HEK293 (cell line): ENCODE measurements around the gene RLN3.

Experiments
- CTCF ChIA-PET: fragments of 350-600 bp; formaldehyde crosslinking; extraction: SDS; loops from one replicate; lab custom pipeline; 2021; ENCODE audit warnings: antibody characterized with exemption; lab: Yijun Ruan, JAX
- POLR2A ChIA-PET: fragments of 300-600 bp; formaldehyde crosslinking; extraction: SDS; loops from one replicate; lab custom pipeline; 2020; ENCODE audit warnings: antibody characterized with exemption, inconsistent platforms; lab: Yijun Ruan, JAX
- H3K27ac ChIP-seq: fragments of 200-500 bp; sonication (Bioruptor generic); 2 replicates; pipeline ENCODE4 v1.5.1; 2014; ENCODE audit warnings: low read depth, low read length, control low read depth, inconsistent platforms; ENCODE audit errors: extremely low read depth
- H3K36me3 ChIP-seq, 2 experiments: fragments of 200-500 bp in 1 of 2; sonication (Bioruptor generic) in 1 of 2; 1 replicate in 1 of 2; 2 replicates in 1 of 2; pipeline ENCODE4 v1.5.1; 2014 to 2017; ENCODE audit warnings: inconsistent platforms in 2 of 2, low read length in 2 of 2; ENCODE audit not compliant: control insufficient read depth in 2 of 2, insufficient read depth in 1 of 2
- H3K4me1 ChIP-seq: fragments of 200-500 bp; sonication (Bioruptor generic); 2 replicates; pipeline ENCODE4 v1.5.1; 2014; ENCODE audit warnings: mild to moderate bottlenecking, low read length, inconsistent platforms; ENCODE audit not compliant: control insufficient read depth, insufficient read depth
- H3K4me3 ChIP-seq: 2 replicates; pipeline ENCODE4 v1.5.1; 2011; ENCODE audit warnings: low read depth, mild to moderate bottlenecking, control low read depth, low read length, moderate library complexity
- H3K9me3 ChIP-seq: fragments of 200-500 bp; sonication (Bioruptor generic); 2 replicates; pipeline ENCODE4 v1.5.1; 2014; ENCODE audit warnings: low read depth, low read length, inconsistent platforms; ENCODE audit not compliant: control insufficient read depth, insufficient read depth
- EGR2 ChIP-seq: fragments of 450-650 bp; formaldehyde crosslinking; IDR thresholded peaks from 2 replicates; pipeline ENCODE4 v1.5.1; 2016; ENCODE audit warnings: low read depth, missing biosample characterization, missing genetic modification characterization
- OSR2 ChIP-seq: fragments of 450-650 bp; formaldehyde crosslinking; IDR thresholded peaks from 2 replicates; pipeline ENCODE4 v1.5.1; 2016; ENCODE audit warnings: missing biosample characterization, missing genetic modification characterization
- OVOL3 ChIP-seq: fragments of 450-650 bp; formaldehyde crosslinking; IDR thresholded peaks from 2 replicates; pipeline ENCODE4 v1.5.1; 2016; ENCODE audit warnings: missing biosample characterization, missing genetic modification characterization
- REST ChIP-seq: fragments of 450-650 bp; formaldehyde crosslinking; IDR thresholded peaks from 2 replicates; pipeline ENCODE4 v1.5.1; 2016; ENCODE audit warnings: missing biosample characterization, missing genetic modification characterization
- SCRT2 ChIP-seq: fragments of 450-650 bp; formaldehyde crosslinking; IDR thresholded peaks from 2 replicates; pipeline ENCODE4 v1.5.1; 2016; ENCODE audit warnings: missing biosample characterization, missing genetic modification characterization
- ZFP41 ChIP-seq: fragments of 450-650 bp; formaldehyde crosslinking; IDR thresholded peaks from 2 replicates; pipeline ENCODE4 v1.5.1; 2016; ENCODE audit warnings: missing biosample characterization, missing genetic modification characterization, borderline replicate concordance
- ZNF140 ChIP-seq: fragments of 450-650 bp; formaldehyde crosslinking; IDR thresholded peaks from 2 replicates; pipeline ENCODE4 v1.5.1; 2016; ENCODE audit warnings: missing biosample characterization, missing genetic modification characterization
- ZNF175 ChIP-seq: fragments of 450-650 bp; formaldehyde crosslinking; IDR thresholded peaks from 2 replicates; pipeline ENCODE4 v1.5.1; 2016; ENCODE audit warnings: missing biosample characterization, missing genetic modification characterization
- ZNF2 ChIP-seq: fragments of 450-650 bp; formaldehyde crosslinking; IDR thresholded peaks from 2 replicates; pipeline ENCODE4 v1.5.1; 2016; ENCODE audit warnings: missing biosample characterization, missing genetic modification characterization
- ZNF23 ChIP-seq: fragments of 450-650 bp; formaldehyde crosslinking; IDR thresholded peaks from 2 replicates; pipeline ENCODE4 v1.5.1; 2016; ENCODE audit warnings: missing biosample characterization, missing genetic modification characterization, borderline replicate concordance
- ZNF280D ChIP-seq: fragments of 450-650 bp; formaldehyde crosslinking; IDR thresholded peaks from 2 replicates; pipeline ENCODE4 v1.5.1; 2016; ENCODE audit warnings: missing biosample characterization, missing genetic modification characterization
- ZNF302 ChIP-seq: fragments of 450-650 bp; formaldehyde crosslinking; IDR thresholded peaks from 2 replicates; pipeline ENCODE4 v1.5.1; 2016; ENCODE audit warnings: missing biosample characterization, missing genetic modification characterization, low read depth
- ZNF341 ChIP-seq: fragments of 450-650 bp; formaldehyde crosslinking; IDR thresholded peaks from 2 replicates; pipeline ENCODE4; 2016; ENCODE audit warnings: low read depth, missing biosample characterization, missing genetic modification characterization
- ZNF549 ChIP-seq: fragments of 450-650 bp; IDR thresholded peaks from 2 replicates; pipeline ENCODE4 v1.5.1; 2018; ENCODE audit warnings: missing biosample characterization, missing genetic modification characterization, mild to moderate bottlenecking, inconsistent platforms, moderate library complexity
- ZNF610 ChIP-seq: fragments of 450-650 bp; formaldehyde crosslinking; IDR thresholded peaks from 2 replicates; pipeline ENCODE4 v1.5.1; 2016; ENCODE audit warnings: missing biosample characterization, missing genetic modification characterization, borderline replicate concordance
- ZNF664 ChIP-seq: fragments of 450-650 bp; formaldehyde crosslinking; IDR thresholded peaks from 2 replicates; pipeline ENCODE4 v1.5.1; 2016; ENCODE audit warnings: missing biosample characterization, missing genetic modification characterization
- ZNF777 ChIP-seq: fragments of 450-650 bp; formaldehyde crosslinking; IDR thresholded peaks from 2 replicates; pipeline ENCODE4 v1.5.1; 2017; ENCODE audit warnings: missing biosample characterization, missing genetic modification characterization, borderline replicate concordance
- TF ChIP-seq, protein P1 (sequence below): fragments of 450-650 bp; formaldehyde crosslinking; conservative IDR thresholded peaks from 2 replicates; pipeline ENCODE4 v1.5.1; 2016; ENCODE audit warnings: low read depth, missing biosample characterization, missing genetic modification characterization
- TF ChIP-seq, protein P2 (sequence below): fragments of 450-650 bp; formaldehyde crosslinking; IDR thresholded peaks from 2 replicates; pipeline ENCODE4 v1.5.1; 2016; ENCODE audit warnings: missing biosample characterization, missing genetic modification characterization

The RLN3 gene

GRCh38 chr19:14027856-14028450 lies at the start of gene RLN3:
RLN3 (plus strand) TSS chr19:14028148; CDS start chr19:14028205, 57 bp downstream.
- TF ChIP-seq, protein P1, sequence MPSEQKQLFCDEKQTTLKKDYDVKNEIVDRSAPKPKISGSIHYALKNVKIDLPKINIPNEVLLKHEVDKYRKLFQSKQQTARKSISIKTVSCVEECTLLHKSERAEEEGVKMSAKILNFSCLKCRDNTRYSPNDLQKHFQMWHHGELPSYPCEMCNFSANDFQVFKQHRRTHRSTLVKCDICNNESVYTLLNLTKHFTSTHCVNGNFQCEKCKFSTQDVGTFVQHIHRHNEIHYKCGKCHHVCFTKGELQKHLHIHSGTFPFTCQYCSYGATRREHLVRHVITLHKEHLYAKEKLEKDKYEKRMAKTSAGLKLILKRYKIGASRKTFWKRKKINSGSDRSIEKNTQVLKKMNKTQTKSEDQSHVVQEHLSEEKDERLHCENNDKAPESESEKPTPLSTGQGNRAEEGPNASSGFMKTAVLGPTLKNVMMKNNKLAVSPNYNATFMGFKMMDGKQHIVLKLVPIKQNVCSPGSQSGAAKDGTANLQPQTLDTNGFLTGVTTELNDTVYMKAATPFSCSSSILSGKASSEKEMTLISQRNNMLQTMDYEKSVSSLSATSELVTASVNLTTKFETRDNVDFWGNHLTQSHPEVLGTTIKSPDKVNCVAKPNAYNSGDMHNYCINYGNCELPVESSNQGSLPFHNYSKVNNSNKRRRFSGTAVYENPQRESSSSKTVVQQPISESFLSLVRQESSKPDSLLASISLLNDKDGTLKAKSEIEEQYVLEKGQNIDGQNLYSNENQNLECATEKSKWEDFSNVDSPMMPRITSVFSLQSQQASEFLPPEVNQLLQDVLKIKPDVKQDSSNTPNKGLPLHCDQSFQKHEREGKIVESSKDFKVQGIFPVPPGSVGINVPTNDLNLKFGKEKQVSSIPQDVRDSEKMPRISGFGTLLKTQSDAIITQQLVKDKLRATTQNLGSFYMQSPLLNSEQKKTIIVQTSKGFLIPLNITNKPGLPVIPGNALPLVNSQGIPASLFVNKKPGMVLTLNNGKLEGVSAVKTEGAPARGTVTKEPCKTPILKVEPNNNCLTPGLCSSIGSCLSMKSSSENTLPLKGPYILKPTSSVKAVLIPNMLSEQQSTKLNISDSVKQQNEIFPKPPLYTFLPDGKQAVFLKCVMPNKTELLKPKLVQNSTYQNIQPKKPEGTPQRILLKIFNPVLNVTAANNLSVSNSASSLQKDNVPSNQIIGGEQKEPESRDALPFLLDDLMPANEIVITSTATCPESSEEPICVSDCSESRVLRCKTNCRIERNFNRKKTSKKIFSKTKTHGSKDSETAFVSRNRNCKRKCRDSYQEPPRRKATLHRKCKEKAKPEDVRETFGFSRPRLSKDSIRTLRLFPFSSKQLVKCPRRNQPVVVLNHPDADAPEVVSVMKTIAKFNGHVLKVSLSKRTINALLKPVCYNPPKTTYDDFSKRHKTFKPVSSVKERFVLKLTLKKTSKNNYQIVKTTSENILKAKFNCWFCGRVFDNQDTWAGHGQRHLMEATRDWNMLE (tag by site-specific recombination): no peak
- TF ChIP-seq ZNF341 (no peak), ZNF23 (tag by site-specific recombination) (no peak), ZNF175 (no peak), ZNF302 (no peak), ZFP41 (tag by site-specific recombination) (no peak), ZNF280D (tag by site-specific recombination) (no peak), REST (tag by site-specific recombination) (no peak), ZNF777 (tag by site-specific recombination) (no peak), SCRT2 (no peak), ZNF610 (no peak), EGR2 (tag by site-specific recombination) (no peak), OSR2 (no peak), ZNF2 (no peak), OVOL3 (no peak), ZNF664 (tag by site-specific recombination) (no peak), ZNF549 (tag by site-specific recombination) (no peak), ZNF140 (no peak)
- TF ChIP-seq, protein P2, sequence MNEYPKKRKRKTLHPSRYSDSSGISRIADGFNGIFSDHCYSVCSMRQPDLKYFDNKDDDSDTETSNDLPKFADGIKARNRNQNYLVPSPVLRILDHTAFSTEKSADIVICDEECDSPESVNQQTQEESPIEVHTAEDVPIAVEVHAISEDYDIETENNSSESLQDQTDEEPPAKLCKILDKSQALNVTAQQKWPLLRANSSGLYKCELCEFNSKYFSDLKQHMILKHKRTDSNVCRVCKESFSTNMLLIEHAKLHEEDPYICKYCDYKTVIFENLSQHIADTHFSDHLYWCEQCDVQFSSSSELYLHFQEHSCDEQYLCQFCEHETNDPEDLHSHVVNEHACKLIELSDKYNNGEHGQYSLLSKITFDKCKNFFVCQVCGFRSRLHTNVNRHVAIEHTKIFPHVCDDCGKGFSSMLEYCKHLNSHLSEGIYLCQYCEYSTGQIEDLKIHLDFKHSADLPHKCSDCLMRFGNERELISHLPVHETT (tag by site-specific recombination): no peak
- no peak within 1 kb of the TSS for H3K27ac ChIP-seq
- H3K36me3 ChIP-seq: no peaks in the 10 kb centered on the region
- no peaks in the 10 kb centered on the region for H3K9me3 ChIP-seq
- POLR2A ChIA-PET: no interaction called here
- CTCF ChIA-PET: interaction anchor here (0.5 to 1.4 kb wide), 5 partner anchors 9 to 1034 kb away, joined by 3 to 5 read pairs (median 3); partner anchors contain the start of gene RFX1
- H3K4me1 ChIP-seq: no peaks in the 10 kb centered on the region
- H3K4me3 ChIP-seq: no peak within 1 kb of the TSS
